HG03342 (cell line): ENCODE data around the gene OCEL1.
A peak's percentile ranks its signal among the peaks of the same experiment; 100 is the strongest.

ENCODE experiments used
- ATAC-seq: cut with Tn5 transposase; IDR thresholded peaks from one replicate; pipeline ENCODE4 v1.9.1; 2021; ENCODE audit warnings: mild to moderate bottlenecking, moderate library complexity; ENCODE audit not compliant: unreplicated experiment

Gene OCEL1

GRCh38 chr19:17209126-17210036, 16.6 kb upstream of the OCEL1 start:
- ATAC-seq: no peak

GRCh38 chr19:17210296-17210695, 15.7 kb upstream of the OCEL1 start:
- ATAC-seq: no peak

DNA sequence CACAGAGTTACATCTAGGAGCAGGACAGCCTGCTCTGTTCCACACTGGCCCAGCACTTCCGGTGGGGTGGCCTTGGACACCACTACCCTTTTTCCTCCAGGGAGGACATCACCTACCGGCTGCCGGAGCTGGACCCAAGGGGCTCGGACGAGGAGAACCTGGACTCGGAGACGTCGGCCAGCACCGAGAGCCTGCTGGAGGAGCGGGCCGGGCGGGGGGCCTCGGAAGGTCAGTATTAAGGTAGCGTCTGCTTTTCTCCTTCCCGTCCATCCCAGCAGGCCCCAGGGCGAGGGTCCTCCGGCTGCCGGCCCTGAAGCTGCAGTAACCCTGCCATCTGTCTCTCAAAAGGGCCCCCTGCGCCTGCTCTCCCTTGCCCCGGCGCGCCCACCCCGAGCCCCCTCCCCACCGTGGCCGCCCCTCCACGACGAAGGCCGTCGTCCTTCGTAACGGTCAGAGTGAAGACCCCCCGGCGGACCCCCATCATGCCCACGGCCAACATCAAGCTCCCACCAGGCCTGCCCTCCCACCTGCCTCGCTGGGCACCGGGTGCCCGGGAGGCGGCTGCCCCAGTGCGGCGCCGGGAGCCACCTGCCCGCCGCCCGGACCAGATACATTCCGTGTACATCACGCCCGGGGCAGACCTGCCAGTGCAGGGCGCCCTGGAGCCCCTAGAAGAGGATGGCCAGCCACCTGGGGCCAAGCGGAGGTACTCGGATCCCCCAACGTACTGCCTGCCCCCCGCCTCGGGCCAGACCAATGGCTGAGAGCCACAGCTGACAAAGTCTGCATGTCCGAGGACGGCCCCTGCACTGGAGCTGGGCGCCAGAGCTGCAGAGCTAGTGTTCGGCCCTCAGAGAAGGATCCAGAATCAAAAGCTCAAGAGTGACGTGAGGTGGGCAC, 14.2 kb upstream of the OCEL1 start:
- ATAC-seq: no peak

DNA sequence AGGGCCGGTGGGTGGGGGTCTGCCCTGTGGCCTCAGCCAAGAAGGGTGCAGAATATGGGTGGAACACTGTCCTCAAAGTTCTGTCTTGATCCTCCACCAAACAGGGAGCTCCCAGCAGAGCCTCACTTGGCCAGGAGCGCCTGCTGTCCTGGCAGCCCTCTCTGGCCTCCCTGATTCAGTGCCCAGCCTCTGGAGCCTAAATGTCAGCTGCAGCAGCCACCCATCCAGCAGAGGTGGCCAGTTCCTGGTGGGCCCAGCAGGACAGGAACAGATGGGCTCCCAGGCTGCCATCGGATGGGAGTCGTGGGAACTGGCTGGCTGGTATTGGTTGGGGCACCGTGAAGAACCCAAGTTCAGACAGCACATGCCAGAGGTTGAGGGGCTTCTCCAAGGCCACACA, 12.7 kb upstream of the OCEL1 start:
- no peak for ATAC-seq

GRCh38 chr19:17214508-17215126, 11.4 kb upstream of the OCEL1 start:
- no peak for ATAC-seq

- ATAC-seq: peak; percentile 76
Measured at GRCh38 chr19:17215127-17215971, 10.7 kb upstream of the OCEL1 start, which contains the start of gene USE1. Gene USE1 (plus strand): TSS chr19:17215357. CDS start chr19:17215406, 49 bp downstream.

- no peak for ATAC-seq
Measured at GRCh38 chr19:17216058-17216670, 9.9 kb upstream of the OCEL1 start.

GRCh38 chr19:17219286-17219685, 6.7 kb upstream of the OCEL1 start:
- no peak for ATAC-seq

GRCh38 chr19:17220207-17220758, 5.7 kb upstream of the OCEL1 start:
- ATAC-seq: no peak

DNA sequence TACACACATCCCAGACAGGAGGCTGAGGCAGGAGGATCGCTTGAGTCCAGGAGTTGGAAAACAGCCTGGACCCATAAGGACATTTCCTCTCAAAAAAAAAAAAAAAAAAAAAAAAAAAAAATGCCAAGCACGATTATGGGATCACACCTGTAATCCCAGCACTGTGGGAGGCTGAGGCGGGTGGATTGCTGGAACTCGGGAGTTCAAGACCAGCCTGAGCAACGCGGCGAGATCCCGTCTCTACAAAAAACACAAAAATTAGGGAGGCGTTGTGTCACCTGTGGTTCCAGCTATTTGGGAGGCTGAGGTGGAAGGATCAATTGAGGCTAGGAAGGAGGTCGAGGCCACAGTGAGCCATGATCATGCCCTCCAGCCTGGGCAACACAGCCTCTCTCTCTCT, 973 bp upstream of the OCEL1 start:
- no peak for ATAC-seq

GRCh38 chr19:17227798-17228367, 1.9 kb downstream of the OCEL1 start:
- ATAC-seq: no peak

DNA sequence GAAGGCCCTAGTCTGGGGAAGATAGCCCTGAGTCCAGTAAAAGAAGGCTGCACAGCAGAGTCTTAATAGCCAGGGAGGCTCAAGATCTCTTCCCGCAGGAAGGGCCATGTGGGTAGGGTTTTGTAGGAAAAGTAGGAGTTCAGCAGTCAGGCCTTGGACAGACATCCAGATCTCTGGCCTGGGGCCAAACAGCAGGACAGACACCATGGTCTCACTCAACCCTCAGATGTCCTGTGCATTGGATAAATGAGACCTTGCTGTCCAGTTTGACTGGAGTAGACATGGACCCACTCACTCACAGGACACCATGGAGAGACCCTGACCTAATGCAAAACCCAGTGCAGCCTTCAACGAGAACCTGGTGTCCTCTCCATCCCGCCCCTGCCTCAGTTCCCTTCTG, 3.9 kb downstream of the OCEL1 start:
- no peak for ATAC-seq

GRCh38 chr19:17232258-17232657, 6.2 kb downstream of the OCEL1 start:
- no peak for ATAC-seq

GRCh38 chr19:17234911-17235299, 8.9 kb downstream of the OCEL1 start:
- ATAC-seq: peak; percentile 47

- ATAC-seq: no peak
Measured at GRCh38 chr19:17235300-17235970, 9.4 kb downstream of the OCEL1 start.

DNA sequence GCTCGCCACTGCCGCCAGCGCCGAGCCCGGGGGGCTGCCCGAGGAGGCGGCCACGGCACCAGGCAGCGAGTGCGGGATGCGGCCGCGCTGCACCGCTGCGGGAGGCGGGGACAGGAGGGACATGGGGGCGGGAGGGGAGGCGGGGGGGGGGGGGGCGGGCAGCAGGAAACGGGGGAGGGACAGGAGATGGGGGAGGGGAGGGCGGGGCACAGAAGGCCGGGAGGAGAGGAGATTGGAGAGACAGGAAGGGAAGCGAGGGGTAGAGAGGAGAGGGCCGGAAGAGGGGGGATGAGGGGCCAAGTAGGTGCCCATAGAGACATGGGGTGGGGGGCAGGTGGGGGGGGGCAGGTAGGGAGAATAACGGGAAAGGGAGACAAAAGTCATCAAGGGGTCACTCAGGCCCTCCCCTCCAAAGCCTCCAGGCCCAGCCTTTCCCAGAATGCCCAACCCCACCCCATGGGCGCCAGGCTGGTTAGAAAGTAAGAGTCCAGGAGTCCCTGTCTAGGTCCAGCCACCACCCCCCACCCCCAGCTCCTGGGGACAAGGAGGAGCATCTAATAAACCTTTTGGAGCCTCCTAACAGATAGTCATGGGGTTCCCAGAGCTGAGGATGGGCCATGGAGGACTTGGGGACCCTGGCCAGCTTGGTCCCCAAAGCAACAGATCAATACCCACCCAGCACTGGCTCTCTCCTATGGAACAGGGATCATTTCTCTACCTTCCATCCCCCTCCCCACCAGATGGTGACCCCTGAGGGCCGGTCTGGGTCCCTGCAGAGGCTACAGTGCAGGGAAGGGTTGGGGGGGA, 10.1 kb downstream of the OCEL1 start:
- ATAC-seq: no peak

GRCh38 chr19:17236811-17237543, 11.0 kb downstream of the OCEL1 start:
- ATAC-seq: no peak
